Fibroblast of skin of right quadriceps (primary cell): ENCODE results near the gene LRRC37B.
A peak's percentile ranks its signal among the peaks of the same experiment; 100 is the strongest.
"Not testable (repeated sequence)": the region's sequence is repeated elsewhere in the genome, so short reads cannot be mapped to it uniquely, and the experiment has no call there.

Experiments
- DNase-seq: peaks from one replicate; pipeline ENCODE4 v3.0.0-alpha.2; 2013

Gene LRRC37B

DNA sequence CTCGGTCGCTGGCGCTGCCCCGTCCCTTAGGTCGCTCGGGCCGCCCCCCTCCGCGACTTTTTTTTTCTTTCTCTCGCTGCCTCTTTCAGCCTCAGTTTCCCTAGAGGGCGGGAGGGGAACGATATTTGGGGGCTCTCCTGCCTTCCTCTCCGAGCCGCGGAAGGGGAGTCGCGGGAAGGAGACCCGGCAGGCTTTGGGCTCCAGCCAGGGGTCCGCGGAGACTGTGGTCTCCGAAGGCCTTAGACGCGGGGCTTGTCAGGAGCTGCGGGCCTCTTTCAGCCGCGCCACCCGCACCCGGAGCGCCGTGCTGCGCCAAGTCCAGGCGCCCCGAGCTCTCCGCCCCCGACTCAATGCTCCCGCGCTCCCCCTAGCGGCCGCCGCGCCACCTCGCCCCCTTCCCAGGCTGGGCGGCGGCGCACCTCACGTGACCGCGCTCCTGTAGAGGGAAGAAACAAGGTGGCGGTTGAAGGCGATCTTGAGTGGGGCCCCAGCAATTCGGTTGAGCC, at the start of gene LRRC37B:
LRRC37B (plus strand) TSS at position 427 of the 506 bp plus-strand sequence. CDS start 14,010 bp downstream, outside the sequence.
- DNase-seq, result peak; percentile 74

DNA sequence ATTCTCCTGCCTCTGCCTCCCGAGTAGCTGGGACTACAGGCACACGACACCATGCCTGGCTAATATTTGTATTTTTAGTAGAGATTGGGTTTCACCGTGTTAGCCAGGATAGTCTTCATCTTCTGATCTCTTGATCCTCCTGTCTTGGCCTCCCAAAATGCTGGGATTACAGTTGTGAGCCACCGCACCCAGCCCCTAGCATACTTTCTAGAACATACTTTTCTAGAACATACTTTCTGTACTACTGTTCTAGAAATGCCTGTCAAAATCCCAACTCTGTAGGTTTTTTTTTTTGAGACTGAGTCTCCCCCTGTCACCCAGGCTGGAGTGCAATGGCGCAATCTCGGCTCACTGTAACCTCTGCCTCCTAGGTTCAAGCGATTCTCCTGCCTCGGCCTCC, 43.1 kb upstream of the LRRC37B start:
- DNase-seq, result not testable (repeated sequence)

DNA sequence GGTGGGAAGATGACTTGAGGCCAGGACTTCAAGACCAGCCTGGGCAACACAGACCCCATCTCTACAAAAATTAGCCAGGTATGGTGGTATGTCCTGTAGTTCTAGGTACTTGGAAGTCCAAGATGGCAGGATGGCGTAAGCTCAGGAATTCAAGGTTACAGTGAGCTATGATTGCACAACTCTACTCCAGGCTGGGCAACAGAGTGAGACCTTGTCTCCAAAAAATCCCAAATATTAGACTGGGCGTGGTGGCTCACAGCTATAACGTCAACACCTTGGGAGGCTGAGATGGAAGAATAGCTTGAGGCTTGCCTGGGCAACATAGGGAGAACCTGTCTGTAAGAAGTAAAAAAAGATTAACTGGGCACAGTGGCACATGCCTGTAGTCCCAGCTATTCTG, 39.5 kb upstream of the LRRC37B start:
- no peak for DNase-seq

DNA sequence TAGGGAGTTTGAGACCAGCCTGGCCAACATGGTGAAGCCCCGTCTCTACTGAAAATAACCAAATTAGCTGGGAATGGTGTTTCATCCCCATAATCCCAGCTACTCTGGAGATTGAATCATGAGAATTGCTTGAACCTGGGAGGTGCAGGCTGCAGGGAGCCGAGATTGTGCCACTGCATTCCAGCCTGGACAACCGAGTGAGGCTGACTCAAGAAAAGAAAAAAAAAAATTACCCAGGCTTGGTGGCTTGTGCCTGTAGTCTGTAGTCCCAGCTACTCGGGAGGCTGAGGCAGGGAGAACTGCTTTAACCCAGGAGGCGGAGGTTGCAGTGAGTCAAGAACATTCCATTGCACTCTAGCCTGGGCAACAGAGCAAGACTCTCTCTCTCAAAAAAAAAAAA, 36.8 kb upstream of the LRRC37B start:
- DNase-seq, result not testable (repeated sequence)

DNA sequence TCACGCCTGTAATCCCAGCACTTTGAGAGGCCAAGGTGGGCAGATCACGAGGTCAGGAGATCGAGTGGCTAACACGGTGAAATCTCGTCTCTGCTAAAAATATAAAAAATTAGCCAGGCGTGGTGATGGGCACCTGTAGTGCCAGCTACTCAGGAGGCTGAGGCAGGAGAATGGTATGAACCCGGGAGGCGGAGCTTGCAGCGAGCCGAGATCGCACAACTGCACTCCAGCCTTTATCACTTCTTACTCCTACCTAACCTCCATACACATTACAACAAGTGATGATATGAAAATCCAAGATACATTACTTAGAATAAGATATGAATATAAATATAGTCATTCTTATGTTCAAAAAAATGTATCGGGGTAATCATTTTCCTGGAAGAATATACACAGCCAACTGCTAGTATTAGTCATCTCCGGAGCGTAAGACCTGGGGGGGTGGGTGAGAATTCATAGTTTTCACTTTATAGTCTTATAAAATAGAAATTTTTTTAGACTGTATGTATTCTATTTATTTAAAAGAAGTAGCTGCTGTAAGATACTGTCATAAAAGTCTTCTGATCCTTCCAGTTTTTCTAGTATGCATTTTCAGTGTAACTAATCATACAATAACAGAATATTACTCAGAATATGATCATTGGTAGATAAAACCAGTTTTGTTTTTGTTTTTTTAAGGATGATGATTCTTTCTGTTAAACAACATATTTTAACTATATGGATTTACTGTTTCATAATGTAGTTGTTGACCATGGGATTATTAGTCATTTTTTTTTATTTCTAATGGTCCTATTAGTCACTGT, 32.7 kb upstream of the LRRC37B start:
- not testable (repeated sequence) for DNase-seq

DNA sequence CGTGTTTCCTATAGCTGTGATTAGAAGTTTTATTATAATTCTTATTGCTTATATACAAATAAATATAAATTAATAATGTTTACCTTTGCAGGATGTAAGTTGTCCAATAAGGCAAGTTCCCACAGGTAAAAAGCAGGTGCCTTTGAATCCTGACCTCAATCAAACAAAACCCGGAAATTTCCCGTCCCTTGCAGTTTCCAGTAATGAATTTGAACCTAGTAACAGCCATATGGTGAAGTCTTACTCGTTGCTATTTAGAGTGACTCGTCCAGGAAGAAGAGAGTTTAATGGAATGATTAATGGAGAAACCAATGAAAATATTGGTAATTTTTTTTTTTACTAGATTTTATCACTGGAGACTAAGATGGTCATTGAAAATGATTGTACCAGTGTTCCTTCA, 31.8 kb upstream of the LRRC37B start:
- DNase-seq, result not testable (repeated sequence)

DNA sequence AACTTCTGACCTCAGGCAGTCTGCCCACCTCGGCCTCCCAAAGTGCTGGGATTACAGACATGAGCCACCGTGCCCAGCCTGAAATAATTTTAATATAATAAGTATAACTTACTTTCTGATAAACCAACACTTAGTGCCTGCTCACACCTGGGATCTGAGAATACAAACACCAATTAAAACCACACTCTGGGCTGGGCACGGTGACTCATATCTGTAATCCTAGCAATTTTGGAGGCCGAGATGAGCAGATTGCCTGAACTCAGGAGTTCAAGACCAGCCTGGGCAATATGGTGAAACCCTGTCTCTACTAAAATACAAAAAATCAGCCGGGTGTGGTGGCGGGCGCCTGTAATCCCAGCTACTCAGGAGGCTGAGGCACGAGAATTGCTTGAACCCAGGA, 15.4 kb upstream of the LRRC37B start:
- DNase-seq, result not testable (repeated sequence)

DNA sequence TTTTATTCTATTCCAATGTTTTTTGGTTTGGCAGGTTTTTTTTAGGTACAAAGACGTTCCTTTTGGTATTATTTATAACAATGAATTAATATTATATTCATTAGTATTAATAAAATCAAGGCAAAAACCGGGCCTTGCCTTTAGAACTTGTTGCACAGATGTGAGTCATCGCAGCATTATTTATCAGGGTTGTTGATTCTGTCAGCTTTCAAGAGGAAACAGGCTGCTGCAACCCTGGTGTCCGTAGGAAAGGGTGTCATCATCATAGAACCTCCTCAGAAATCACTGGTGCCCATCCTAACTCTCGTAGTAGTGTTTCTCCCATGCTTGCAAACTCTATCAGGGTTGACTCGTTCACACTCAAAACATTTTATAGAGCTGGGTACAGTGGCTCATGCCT, 10.2 kb upstream of the LRRC37B start:
- DNase-seq, result no peak

DNA sequence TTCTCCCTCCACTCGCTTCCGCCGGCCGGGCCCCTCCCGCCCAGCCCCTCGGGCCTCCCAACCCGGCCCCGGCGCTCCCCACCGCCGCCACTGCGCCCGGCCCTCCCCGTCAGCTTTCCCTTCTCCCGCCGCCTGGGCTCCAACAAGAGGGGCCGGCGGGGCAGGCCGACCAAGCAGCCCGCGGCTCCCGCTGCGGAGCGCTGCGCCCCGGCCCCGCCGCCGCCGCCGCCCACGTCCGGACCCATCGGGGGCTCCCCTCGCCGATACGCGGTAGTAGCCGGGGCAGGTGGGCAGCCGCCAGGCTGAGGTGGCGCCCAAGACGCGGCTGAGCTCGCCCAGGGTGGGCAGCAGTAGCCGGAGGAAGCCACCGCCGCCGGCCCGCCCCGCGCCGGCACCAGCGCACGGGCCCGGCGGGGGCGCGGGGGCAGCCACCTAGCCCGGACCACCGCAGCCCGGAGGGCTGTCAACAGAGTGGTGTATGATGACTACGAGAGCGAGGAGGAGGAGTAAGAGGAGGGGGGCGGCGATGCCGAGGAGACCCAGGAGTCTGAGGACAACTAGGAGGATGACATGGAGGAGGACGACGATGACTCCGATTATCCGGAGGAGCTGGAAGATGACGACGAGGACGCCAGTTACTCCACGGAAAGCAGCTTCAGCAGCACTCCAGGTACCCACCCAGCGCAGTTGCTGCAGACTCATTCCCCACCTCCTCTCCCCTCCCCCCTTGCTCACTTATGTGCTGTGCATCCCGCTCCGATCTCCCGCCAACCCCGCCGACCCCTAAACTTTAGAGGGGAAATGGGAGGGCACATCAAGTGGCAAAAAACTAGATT, 498 bp downstream of the LRRC37B start:
- DNase-seq, result peak; percentile 21

DNA sequence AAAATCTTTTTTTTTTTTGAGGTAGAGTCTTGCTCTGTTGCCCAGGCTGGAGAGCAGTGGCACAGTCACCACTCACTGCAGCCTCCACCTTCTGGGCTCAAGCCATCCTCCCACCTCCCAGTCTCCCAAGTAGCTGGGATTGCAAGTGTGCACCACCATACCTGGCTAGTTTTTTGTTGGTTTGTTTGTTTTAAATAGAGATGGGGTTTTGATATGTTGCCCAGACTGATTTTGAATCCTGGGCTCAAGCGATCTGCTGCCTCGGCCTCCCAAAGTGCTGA, 2.0 kb downstream of the LRRC37B start:
- no peak for DNase-seq

DNA sequence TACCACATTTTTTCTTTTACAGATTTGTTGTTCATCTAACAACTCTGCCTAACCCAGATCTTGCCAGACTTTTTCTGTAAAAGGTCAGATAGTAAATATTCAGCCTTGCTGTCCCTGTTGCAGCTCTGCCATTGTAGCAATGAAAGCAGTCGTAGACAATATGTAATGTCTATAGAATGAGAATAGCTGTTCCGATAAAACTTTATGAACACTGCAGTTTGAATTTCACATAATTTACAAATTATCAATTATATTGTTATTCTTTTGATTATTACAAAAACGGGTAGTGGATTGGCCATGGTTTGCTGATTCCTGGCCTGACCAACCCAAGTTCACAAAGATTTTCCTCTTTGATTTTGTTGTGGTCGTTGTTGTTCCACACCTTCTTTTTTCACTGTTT, 2.9 kb downstream of the LRRC37B start:
- DNase-seq, result no peak

DNA sequence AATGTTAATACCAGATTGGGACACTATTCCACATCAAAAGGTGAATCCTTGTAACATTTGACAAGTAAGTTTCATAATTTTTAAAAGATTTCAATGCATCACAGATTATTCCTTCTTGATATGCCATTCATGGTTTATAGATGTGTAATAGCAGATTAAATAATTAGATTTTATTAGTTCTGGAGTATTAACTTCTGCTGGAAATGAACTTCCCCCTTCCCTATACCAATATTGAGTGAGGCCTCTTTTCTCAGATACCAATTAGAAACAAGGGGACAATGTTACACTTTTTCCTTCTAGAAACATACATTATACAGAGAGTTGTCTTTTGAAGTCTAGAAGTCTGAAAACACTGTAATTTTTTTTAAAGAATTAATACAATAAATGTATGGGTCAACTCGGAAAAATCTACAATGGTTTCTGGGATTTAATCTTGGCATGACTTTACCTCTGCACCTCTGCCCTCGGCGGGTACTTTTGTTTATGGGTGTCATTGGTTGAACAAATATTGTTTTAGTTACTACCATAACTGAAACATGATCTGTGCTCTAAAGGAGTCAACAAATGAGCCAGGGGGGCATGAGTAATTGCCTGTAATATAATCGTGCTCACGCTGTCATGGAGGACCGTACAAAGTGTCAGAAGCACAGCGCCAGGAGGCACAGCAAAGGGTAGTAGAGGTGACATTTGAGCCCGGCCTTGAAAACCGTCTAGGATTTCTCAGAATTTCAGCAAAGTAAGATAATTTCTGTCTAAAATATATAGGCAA, 8.2 kb downstream of the LRRC37B start:
- no peak for DNase-seq

DNA sequence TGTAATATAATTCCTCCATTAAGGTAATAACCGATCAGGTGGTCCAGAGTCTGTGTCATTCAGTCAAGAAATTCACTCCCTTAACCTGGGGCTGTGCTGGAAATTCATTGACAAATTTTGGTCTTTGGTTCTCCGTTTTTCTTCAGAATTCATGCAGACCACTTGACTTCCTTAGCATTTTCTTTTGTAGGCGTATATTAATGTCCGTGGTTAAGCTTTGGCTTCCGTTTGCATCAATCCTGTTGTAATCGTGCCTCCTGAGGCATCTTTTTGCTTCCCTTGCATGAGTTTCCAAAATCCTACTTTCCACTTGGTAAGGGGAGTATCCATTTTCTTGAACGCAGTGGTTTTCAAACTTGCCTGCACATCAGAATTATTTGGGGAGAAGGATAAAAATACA, 9.0 kb downstream of the LRRC37B start:
- DNase-seq, result no peak

DNA sequence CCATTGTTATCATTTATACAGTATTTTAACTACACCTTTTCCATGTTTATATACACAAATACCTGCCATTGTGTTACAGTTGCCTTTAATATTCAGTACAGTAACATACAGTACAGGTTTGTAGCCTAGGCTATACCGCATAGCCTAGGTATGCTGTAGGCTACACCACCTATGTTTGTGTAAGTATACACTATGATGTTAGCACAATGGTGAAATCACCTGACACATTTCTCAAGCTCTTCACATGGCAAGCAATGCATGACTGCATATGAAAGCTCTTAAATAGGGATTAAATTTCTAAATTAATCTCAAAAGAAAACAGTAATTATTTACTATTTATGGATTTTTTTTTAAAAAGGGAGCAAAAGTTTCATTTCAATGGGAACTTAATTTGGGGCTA, 12.0 kb downstream of the LRRC37B start:
- DNase-seq, result no peak

DNA sequence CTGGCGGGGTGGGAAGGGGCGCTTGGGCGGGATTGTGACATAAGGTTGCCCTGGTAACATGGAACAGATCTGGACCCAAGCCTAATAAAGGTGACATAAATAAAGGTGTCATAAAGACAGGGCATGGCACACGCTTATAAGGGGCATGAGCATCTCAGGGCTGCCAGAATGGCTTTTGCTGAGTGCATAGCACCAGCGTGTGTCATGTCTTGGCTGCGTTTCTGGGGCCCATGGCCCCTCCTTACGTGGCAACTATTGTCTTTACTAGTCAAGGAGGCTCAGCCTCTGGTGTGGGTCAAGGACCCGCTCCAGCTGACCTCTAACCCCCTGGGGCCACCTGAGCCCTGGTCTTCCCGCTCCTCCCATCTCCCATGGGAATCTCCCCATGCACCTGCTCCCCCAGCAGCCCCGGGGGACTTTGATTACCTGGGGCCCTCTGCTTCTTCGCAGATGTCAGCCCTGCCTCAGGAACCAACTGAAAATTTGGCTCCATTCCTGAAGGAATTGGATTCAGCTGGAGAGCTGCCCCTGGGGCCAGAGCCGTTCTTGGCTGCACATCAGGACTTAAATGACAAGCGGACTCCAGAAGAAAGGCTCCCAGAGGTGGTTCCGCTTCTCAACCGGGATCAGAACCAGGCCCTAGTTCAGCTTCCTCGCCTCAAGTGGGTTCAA, 13.9 kb downstream of the LRRC37B start:
- DNase-seq, result no peak

DNA sequence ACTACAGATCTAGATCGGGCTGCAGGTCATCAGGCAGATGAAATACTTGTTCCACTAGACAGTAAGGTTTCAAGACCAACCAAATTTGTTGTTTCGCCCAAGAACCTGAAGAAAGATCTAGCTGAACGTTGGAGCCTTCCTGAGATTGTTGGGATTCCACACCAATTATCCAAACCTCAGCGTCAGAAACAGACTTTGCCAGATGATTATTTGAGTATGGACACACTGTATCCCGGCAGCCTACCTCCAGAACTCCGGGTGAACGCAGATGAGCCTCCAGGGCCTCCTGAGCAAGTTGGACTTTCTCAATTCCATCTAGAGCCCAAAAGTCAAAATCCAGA, 14.4 kb downstream of the LRRC37B start:
- no peak for DNase-seq

DNA sequence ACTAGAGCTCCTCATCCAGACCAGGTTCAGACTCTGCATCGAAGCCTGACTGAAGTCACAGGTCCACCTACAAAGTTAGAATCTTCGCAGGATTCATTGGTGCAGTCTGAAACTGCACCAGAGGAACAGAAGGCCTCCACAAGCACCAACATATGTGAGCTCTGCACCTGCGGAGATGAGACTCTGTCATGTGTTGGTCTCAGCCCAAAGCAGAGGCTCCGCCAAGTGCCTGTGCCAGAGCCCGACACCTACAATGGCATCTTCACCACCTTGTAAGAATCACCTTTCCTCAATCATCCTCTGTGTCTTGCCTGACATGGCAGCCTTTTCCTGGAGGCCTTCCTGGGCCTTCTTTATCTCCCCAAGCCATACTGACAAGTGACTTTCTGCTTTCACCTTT, 15.4 kb downstream of the LRRC37B start:
- DNase-seq, result not testable (repeated sequence)

DNA sequence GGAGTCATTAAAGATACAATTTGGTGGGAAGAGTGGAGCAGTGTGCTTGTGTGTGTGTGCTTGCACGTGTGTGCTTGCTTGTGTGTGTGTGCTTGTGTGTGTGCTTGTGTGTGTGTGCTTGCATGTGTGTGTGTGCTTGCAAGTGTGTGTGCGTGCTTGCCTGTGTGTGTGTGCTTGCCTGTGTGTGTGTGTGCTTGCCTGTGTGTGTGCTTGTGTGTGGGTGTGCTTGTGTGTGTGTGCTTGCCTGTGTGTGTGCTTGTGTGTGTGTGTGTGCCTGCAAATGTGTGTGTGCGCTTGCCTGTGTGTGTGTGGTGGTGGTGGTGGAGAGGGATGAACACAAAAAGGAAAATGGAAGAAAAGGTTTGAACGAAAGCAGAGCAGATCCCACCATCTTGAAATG, 20.1 kb downstream of the LRRC37B start:
- not testable (repeated sequence) for DNase-seq

DNA sequence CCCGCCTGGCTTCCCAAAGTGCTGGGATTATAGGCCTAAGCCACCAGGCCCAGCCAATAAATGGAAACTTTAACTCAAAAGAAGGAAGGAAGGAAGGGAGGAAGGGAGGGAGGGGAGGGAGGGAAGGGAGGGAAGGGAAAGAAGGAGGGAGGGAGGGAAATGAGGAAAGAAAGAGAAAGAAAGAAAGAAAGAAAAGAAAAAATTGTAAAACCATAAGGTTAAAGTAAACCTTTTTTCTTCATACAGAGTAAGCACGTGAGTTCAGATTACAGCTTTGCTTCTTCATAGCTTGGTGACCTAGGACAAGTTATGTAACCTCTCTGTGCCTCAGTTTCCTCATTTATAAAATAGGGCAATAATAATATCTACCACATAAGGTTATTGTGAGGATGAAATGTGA, 26.0 kb downstream of the LRRC37B start:
- no peak for DNase-seq

DNA sequence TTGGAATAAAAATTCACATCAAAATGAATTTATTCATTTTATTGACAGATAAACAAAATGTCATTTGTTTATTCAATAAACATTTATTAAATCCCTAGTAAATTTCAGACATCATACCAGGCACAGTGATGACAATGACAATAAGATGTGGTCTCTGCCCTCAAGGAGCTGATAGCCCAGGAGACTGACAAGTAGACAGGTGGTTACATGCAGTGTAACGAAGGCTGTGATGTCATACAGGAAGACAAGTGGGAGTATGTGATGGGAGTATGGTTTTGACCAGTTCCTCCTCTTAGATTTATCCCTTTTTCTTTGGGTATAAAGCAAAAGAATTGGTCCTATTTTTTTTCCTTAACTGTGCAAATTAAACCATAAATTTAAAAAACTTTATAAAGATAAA, 26.6 kb downstream of the LRRC37B start:
- not testable (repeated sequence) for DNase-seq

DNA sequence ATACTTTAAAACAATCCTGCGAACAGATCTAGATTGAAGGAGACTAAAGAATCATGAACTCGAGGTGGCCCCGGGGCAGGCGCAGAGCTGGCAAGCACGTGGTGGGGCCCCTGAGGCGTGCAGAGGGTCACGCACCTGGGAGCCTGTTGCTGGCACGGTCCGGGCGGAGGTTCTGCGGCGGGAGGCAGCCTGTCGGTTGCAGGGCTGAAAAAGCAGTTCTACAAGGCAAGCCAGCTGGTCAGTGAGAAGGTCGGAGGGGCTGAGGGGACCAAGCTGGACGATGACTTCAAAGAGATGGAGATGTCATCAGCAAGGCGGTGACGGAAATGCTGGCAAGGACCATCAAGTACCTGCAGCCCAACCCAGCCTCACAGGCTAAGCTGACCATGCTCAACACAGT, 33.1 kb downstream of the LRRC37B start:
- not testable (repeated sequence) for DNase-seq

DNA sequence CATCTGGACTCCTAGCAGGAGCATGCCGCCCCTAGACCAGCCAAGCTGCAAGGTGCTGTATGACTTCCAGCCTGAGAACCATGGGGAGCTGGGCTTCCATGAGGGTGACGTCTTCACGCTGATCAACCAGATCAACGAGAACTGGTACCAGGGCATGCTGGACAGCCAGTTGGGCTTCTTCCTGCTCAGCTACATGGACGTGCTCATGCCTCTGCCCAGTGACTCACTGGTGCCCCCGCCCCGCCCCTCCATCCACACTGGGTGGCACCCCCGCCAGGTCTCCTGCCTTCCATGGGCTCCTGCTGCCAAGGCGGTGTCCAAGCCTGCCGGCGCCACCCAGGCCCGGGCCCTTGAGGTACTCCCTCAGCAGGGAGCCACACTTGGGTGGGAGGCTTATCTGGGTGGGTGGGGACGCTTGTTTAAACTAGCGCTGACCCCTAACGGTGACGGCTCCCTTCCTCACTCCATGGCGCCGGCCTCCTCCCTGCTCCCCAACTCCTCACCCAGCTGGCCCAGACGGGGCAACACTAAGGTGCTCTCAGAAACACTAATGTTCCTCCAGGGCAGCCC, 34.2 kb downstream of the LRRC37B start:
- not testable (repeated sequence) for DNase-seq
